Neuronal stem cell (in vitro differentiated cells): Measurements from ENCODE around the gene IMMT.
"Not testable (repeated sequence)": the region's sequence is repeated elsewhere in the genome, so short reads cannot be mapped to it uniquely, and the experiment has no call there.

Experiments
- DNase-seq: peaks from one replicate; pipeline ENCODE4 v3.0.0-alpha.2; 2013; ENCODE audit warnings: low spot score
- H2AFZ ChIP-seq: one replicate; pipeline ENCODE4 v1.6.1; 2013; ENCODE audit warnings: mild to moderate bottlenecking, low read length, inconsistent platforms
- H2AK5ac ChIP-seq: 2 replicates; pipeline ENCODE4 v1.6.1; 2013; ENCODE audit warnings: low read depth, mild to moderate bottlenecking, inconsistent platforms, low read length, moderate library complexity, mixed read lengths
- H2BK120ac ChIP-seq: 2 replicates; pipeline ENCODE4 v1.6.1; 2013; ENCODE audit warnings: low read depth, mild to moderate bottlenecking, inconsistent platforms, low read length, moderate library complexity, mixed read lengths
- H2BK12ac ChIP-seq: one replicate; pipeline ENCODE4 v1.6.1; 2013; ENCODE audit warnings: low read length, inconsistent platforms
- H2BK15ac ChIP-seq: 2 replicates; pipeline ENCODE4 v1.6.1; 2013; ENCODE audit warnings: mild to moderate bottlenecking, low read length, inconsistent platforms, mixed read lengths
- H2BK5ac ChIP-seq: one replicate; pipeline ENCODE4 v1.6.1; 2013; ENCODE audit warnings: inconsistent platforms, mild to moderate bottlenecking, low read length, moderate library complexity
- H3K14ac ChIP-seq: one replicate; pipeline ENCODE4 v1.6.1; 2013; ENCODE audit warnings: low read length, inconsistent platforms
- H3K18ac ChIP-seq: 2 replicates; pipeline ENCODE4 v1.6.1; 2013; ENCODE audit warnings: low read length, inconsistent platforms
- H3K23ac ChIP-seq: 2 replicates; pipeline ENCODE4 v1.6.1; 2013; ENCODE audit warnings: low read depth, mild to moderate bottlenecking, mixed read lengths, low read length, inconsistent platforms; ENCODE audit not compliant: poor library complexity
- H3K27ac ChIP-seq: replicated peaks from 3 replicates; pipeline ENCODE4 v1.5.1; 2013; ENCODE audit warnings: low read length, inconsistent platforms
- H3K27me3 ChIP-seq, 3 experiments: 2 replicates each; pipeline ENCODE4 v1.6.1; 2013; ENCODE audit warnings: low read length in 3 of 3, mild to moderate bottlenecking in 2 of 3, inconsistent platforms in 1 of 3, low read depth in 1 of 3, mixed read lengths in 1 of 3, moderate library complexity in 1 of 3; ENCODE audit not compliant: control insufficient read depth in 3 of 3, insufficient read depth in 3 of 3
- H3K36me3 ChIP-seq, 2 donors: replicated peaks in 1 of 2; 2 replicates each; pipeline ENCODE4 v1.6.1; 2013; ENCODE audit warnings: low read length in 2 of 2; ENCODE audit not compliant: control insufficient read depth in 2 of 2, insufficient read depth in 2 of 2
- H3K4ac ChIP-seq: 2 replicates; pipeline ENCODE4 v1.6.1; 2013; ENCODE audit warnings: inconsistent platforms, mild to moderate bottlenecking, low read length, moderate library complexity
- H3K4me1 ChIP-seq, 2 donors: 1 replicate in 1 of 2; 2 replicates in 1 of 2; pipeline ENCODE4 v1.6.1; 2013; ENCODE audit warnings: low read length in 2 of 2, low read depth in 1 of 2; ENCODE audit not compliant: control insufficient read depth in 2 of 2, insufficient read depth in 1 of 2
- H3K4me2 ChIP-seq: one replicate; pipeline ENCODE4 v1.6.1; 2013; ENCODE audit warnings: mild to moderate bottlenecking, low read length, inconsistent platforms; ENCODE audit not compliant: insufficient read depth, poor library complexity, severe bottlenecking
- H3K4me3 ChIP-seq, 2 donors: 2 replicates each; pipeline ENCODE4 v1.5.1; 2013; ENCODE audit warnings: low read length in 2 of 2, mild to moderate bottlenecking in 2 of 2, inconsistent platforms in 1 of 2, moderate library complexity in 1 of 2
- H3K79me1 ChIP-seq: one replicate; pipeline ENCODE4 v1.6.1; 2013; ENCODE audit warnings: low read depth, mild to moderate bottlenecking, inconsistent platforms, low read length, moderate library complexity
- H3K9ac ChIP-seq: one replicate; pipeline ENCODE4 v1.6.1; 2013; ENCODE audit warnings: mild to moderate bottlenecking, low read depth, low read length, inconsistent platforms; ENCODE audit not compliant: poor library complexity
- H3K9me3 ChIP-seq, 2 donors: replicated peaks in 1 of 2; 2 replicates each; pipeline versions ENCODE3 to v1.6.1; 2013; ENCODE audit warnings: low read length in 2 of 2, mild to moderate bottlenecking in 2 of 2, inconsistent platforms in 1 of 2, low read depth in 1 of 2, mixed read lengths in 1 of 2, moderate library complexity in 1 of 2; ENCODE audit not compliant: control insufficient read depth in 2 of 2, insufficient read depth in 1 of 2
- H4K8ac ChIP-seq: one replicate; pipeline ENCODE4 v1.6.1; 2013; ENCODE audit warnings: low read depth, mild to moderate bottlenecking, inconsistent platforms, low read length, moderate library complexity
- H4K91ac ChIP-seq: one replicate; pipeline ENCODE4 v1.6.1; 2013; ENCODE audit warnings: low read length, low read depth, mild to moderate bottlenecking, inconsistent platforms; ENCODE audit not compliant: poor library complexity
- WGBS, 2 donors: extraction: QIAGEN DNeasy Blood & Tissue Kit; methylation state at CpG; one replicate each; pipeline ENCODE4 v1.1.7; 2013; ENCODE audit warnings: missing lambda C conversion rate in 2 of 2, mixed read lengths in 1 of 2; ENCODE audit not compliant: insufficient read length in 2 of 2, insufficient replicate concordance in 1 of 2; ENCODE audit errors: extremely low coverage in 2 of 2; 5-methylcytosine and 5-hydroxymethylcytosine counted together

IMMT gene

DNA sequence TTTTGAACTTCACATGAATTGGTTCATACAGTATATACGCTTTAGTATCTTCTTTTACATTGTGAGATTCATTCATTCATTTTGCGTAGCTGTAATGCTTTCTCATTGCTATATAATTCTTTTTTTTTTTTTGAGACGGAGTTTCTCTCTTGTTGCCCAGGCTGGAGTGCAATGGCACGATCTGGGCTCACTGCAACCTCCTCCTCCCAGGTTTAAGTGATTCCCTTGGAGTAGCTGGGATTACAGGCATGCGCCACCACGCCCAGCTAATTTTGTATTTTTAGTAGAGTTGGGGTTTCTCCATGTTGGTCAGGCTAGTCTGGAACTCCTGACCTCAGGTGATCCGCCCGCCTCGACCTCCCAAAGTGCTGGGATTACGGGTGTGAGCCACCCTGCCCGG lies 5.3 kb upstream of the IMMT start:
- WGBS, 2 donors: no CpG with 5 or more reads among the region's 11 CpGs
- not testable (repeated sequence) for H2BK15ac ChIP-seq, H2BK12ac ChIP-seq, H4K8ac ChIP-seq, H3K9ac ChIP-seq, H2BK5ac ChIP-seq, H3K27me3 ChIP-seq, H2AK5ac ChIP-seq, H2AFZ ChIP-seq, DNase-seq, H3K14ac ChIP-seq, H3K4ac ChIP-seq, H3K27ac ChIP-seq, H4K91ac ChIP-seq, H3K9me3 ChIP-seq, H3K18ac ChIP-seq, H2BK120ac ChIP-seq, H3K23ac ChIP-seq, H3K79me1 ChIP-seq, H3K4me2 ChIP-seq
- H3K4me3 ChIP-seq: peak overlapping the region in 1 of 2 donors; percentile 75
- peaks cover 3 to 12% of the 10 kb centered on the region in 2 donors for H3K4me1 ChIP-seq
- H3K36me3 ChIP-seq: peaks cover 0 to 18% of the 10 kb centered on the region in 2 donors

DNA sequence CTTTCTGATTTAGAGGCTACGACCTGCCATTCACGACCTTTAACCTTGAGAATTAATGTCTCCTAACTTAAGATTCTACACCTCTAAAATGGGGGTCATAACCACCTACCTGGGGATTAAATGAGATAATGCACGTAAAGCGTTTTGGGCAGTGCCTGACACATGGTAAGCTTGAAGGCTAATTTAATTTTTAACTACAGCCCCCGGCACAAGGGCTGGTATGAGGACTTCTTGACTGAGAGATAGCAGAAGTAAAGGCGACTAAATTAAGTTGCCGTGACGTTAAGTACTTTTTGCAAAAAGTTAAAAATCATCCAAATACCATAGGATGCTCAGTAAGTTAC lies 4.5 kb upstream of the IMMT start:
- H3K4ac ChIP-seq: no peak overlapping the region
- no peak overlapping the region for H2BK15ac ChIP-seq
- no peaks in the 10 kb centered on the region for H3K79me1 ChIP-seq
- H3K14ac ChIP-seq: no peak overlapping the region
- peaks cover 3 to 12% of the 10 kb centered on the region in 2 donors for H3K4me1 ChIP-seq
- no peak overlapping the region for H3K23ac ChIP-seq
- no peak overlapping the region for H3K9ac ChIP-seq
- H3K9me3 ChIP-seq: no peaks in the 10 kb centered on the region
- no peaks in the 10 kb centered on the region for H3K27me3 ChIP-seq
- no peak overlapping the region for H2AK5ac ChIP-seq
- no peak overlapping the region for H3K27ac ChIP-seq
- H3K18ac ChIP-seq: no peak overlapping the region
- peak overlapping the region; percentile 75 to 82 for H3K4me3 ChIP-seq
- H2AFZ ChIP-seq: peak overlapping the region; percentile 81
- no peak overlapping the region for H2BK5ac ChIP-seq
- peaks cover 0 to 11% of the 10 kb centered on the region in 2 donors for H3K36me3 ChIP-seq
- H2BK12ac ChIP-seq: no peak overlapping the region
- no peak for DNase-seq
- H3K4me2 ChIP-seq: peak overlapping the region; percentile 41
- H4K91ac ChIP-seq: no peak overlapping the region
- no peak overlapping the region for H2BK120ac ChIP-seq
- WGBS, 2 donors: no CpG with 5 or more reads among the region's 8 CpGs
- no peak overlapping the region for H4K8ac ChIP-seq

DNA sequence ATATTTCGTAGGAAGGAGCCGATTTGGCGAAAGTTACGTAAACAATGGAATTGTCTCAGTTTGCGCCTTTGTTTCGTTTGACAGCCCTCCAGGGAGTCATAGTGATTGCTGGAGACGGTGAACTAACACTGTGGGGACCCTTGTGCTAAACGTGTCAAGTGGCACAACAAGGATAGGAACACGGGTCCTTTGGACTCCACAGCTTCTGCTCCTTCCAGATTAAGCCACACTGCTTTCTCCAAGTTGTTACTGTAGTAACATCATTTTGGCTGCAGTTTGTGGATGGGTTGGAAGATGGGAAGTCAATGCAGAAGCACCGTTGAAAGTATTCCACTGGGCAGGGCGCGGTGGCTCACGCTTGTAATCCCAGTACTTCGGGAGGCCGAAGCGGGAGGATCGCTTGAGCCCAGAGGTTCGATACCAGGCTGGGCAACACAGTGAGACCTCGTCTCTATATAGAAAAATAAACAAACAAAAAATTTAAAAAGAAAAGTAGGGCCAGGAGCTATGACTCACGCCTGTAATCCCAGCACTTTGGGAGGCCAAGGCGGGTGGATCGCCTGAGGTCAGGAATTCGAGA lies 636 bp upstream of the IMMT start:
- no peak overlapping the region for H3K18ac ChIP-seq
- no peak overlapping the region for H2BK5ac ChIP-seq
- WGBS, 2 donors: no CpG with 5 or more reads among the region's 23 CpGs
- no peak overlapping the region for H2BK15ac ChIP-seq
- H2AK5ac ChIP-seq: peak overlapping the region; percentile 24
- DNase-seq: no peak
- H3K9me3 ChIP-seq: no peaks in the 10 kb centered on the region
- H3K27ac ChIP-seq: peak overlapping the region; percentile 83
- H3K4ac ChIP-seq: no peak overlapping the region
- peaks cover 0 to 23% of the 10 kb centered on the region in 2 donors for H3K36me3 ChIP-seq
- no peak overlapping the region for H4K8ac ChIP-seq
- H3K4me3 ChIP-seq: peak overlapping the region; percentile 94 to 97
- no peaks in the 10 kb centered on the region for H3K79me1 ChIP-seq
- peak overlapping the region; percentile 37 for H3K23ac ChIP-seq
- no peak overlapping the region for H2BK120ac ChIP-seq
- H3K27me3 ChIP-seq: no peaks in the 10 kb centered on the region
- peaks cover 5 to 7% of the 10 kb centered on the region in 2 donors for H3K4me1 ChIP-seq
- peak overlapping the region; percentile 79 for H3K9ac ChIP-seq
- no peak overlapping the region for H3K14ac ChIP-seq
- peak overlapping the region; percentile 46 for H3K4me2 ChIP-seq
- no peak overlapping the region for H2BK12ac ChIP-seq
- no peak overlapping the region for H4K91ac ChIP-seq
- H2AFZ ChIP-seq: peak overlapping the region; percentile 90

DNA sequence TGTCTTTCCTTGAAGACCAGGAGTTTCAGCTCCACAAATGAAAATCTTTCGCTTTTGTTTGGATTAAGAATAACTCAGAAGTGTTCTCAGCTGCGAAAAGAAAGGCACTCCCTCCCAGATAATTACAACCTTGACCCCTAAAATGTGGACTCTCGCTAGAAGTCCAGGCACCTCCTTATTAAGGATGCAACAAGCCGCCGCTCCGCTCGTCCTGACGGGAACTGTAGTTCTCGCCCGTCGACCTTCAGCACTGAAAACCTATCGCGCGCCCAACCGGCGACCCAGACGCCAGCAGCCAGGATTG lies 559 bp downstream of the IMMT start:
- Histone ChIP-seq H2BK12ac (no peak overlapping the region), H3K79me1 (no peaks in the 10 kb centered on the region), H3K27ac (no peak overlapping the region), H3K27me3 (no peaks in the 10 kb centered on the region), H2AK5ac (no peak overlapping the region), H2AFZ (peak overlapping the region; percentile 90), H2BK120ac (no peak overlapping the region), H3K9me3 (no peaks in the 10 kb centered on the region), H4K91ac (no peak overlapping the region), H3K4ac (no peak overlapping the region), H3K18ac (no peak overlapping the region), H3K36me3 (peaks cover 0 to 35% of the 10 kb centered on the region in 2 donors), H3K4me1 (peaks cover 5 to 7% of the 10 kb centered on the region in 2 donors), H2BK15ac (no peak overlapping the region), H3K4me3 (peak overlapping the region; percentile 65 to 97), H2BK5ac (no peak overlapping the region), H4K8ac (no peak overlapping the region), H3K4me2 (peak overlapping the region; percentile 67), H3K23ac (peak overlapping the region; percentile 89), H3K9ac (no peak overlapping the region), H3K14ac (no peak overlapping the region)
- WGBS, 2 donors: no CpG with 5 or more reads among the region's 17 CpGs
- no peak for DNase-seq
